HCT116 (cell line): ENCODE data around the gene LRRC46.
A peak's percentile ranks its signal among the peaks of the same experiment; 100 is the strongest.

ENCODE experiments used
- EGR1 ChIP-seq: IDR thresholded peaks from 2 replicates; pipeline ENCODE4 v1.6.1; 2012; ENCODE audit warnings: low read depth
- EZH2 ChIP-seq: fragments of 200-600 bp; sonication (generic); IDR thresholded peaks from 2 replicates; pipeline ENCODE4 v1.6.1; 2017; ENCODE audit warnings: antibody characterized with exemption, mixed run types
- POLR2A ChIP-seq: IDR thresholded peaks from 2 replicates; pipeline ENCODE4 v1.7.0; 2011; ENCODE audit warnings: borderline replicate concordance; ENCODE audit not compliant: insufficient read depth, insufficient read length; ENCODE audit errors: extremely low read depth
- RAD21 ChIP-seq: IDR thresholded peaks from 2 replicates; pipeline ENCODE4 v1.6.1; 2012; ENCODE audit warnings: low read depth, mild to moderate bottlenecking
- SIN3A ChIP-seq: IDR thresholded peaks from 2 replicates; pipeline ENCODE4 v1.6.1; 2012; ENCODE audit warnings: low read depth
- SP1 ChIP-seq: IDR thresholded peaks from 2 replicates; pipeline ENCODE4 v1.6.1; 2012; ENCODE audit warnings: low read depth
- SRF ChIP-seq: IDR thresholded peaks from 2 replicates; pipeline ENCODE4 v1.6.1; 2012; ENCODE audit warnings: low read depth
- TCF7L2 ChIP-seq: IDR thresholded peaks from 2 replicates; pipeline ENCODE4 v1.7.0; 2011; ENCODE audit warnings: borderline replicate concordance, inconsistent platforms; ENCODE audit not compliant: insufficient read depth, insufficient read length; ENCODE audit errors: extremely low read depth
- YY1 ChIP-seq: IDR thresholded peaks from 2 replicates; pipeline ENCODE4 v1.6.1; 2011; ENCODE audit warnings: low read length, low read depth, moderate library complexity, mild to moderate bottlenecking; ENCODE audit not compliant: insufficient replicate concordance; ENCODE audit errors: extremely low read depth
- TF ChIP-seq, protein P1 (sequence below), 3 experiments: fragments of 200-600 bp in 1 of 3; sonication (generic) in 1 of 3; IDR thresholded peaks in 2 of 3; conservative IDR thresholded peaks in 1 of 3; 2 replicates each; pipeline ENCODE4 v1.5.1; 2012 to 2017; ENCODE audit warnings: low read depth in 2 of 3, low read length in 2 of 3, antibody characterized with exemption in 1 of 3, borderline replicate concordance in 1 of 3, control low read depth in 1 of 3, mild to moderate bottlenecking in 1 of 3, mixed read lengths in 1 of 3, mixed run types in 1 of 3, moderate library complexity in 1 of 3; ENCODE audit not compliant: insufficient read depth in 1 of 3
- TF ChIP-seq, protein P2 (sequence below): IDR thresholded peaks from 2 replicates; pipeline ENCODE4 v1.6.1; 2011; ENCODE audit warnings: mild to moderate bottlenecking, low read length, moderate library complexity; ENCODE audit not compliant: insufficient replicate concordance; ENCODE audit errors: extremely low read depth
- TF ChIP-seq, protein P3 (sequence below): IDR thresholded peaks from 2 replicates; pipeline ENCODE4 v1.6.1; 2012; ENCODE audit warnings: low read depth
- TF ChIP-seq, protein P4 (sequence below): IDR thresholded peaks from 2 replicates; pipeline ENCODE4 v1.6.1; 2012

DNA sequence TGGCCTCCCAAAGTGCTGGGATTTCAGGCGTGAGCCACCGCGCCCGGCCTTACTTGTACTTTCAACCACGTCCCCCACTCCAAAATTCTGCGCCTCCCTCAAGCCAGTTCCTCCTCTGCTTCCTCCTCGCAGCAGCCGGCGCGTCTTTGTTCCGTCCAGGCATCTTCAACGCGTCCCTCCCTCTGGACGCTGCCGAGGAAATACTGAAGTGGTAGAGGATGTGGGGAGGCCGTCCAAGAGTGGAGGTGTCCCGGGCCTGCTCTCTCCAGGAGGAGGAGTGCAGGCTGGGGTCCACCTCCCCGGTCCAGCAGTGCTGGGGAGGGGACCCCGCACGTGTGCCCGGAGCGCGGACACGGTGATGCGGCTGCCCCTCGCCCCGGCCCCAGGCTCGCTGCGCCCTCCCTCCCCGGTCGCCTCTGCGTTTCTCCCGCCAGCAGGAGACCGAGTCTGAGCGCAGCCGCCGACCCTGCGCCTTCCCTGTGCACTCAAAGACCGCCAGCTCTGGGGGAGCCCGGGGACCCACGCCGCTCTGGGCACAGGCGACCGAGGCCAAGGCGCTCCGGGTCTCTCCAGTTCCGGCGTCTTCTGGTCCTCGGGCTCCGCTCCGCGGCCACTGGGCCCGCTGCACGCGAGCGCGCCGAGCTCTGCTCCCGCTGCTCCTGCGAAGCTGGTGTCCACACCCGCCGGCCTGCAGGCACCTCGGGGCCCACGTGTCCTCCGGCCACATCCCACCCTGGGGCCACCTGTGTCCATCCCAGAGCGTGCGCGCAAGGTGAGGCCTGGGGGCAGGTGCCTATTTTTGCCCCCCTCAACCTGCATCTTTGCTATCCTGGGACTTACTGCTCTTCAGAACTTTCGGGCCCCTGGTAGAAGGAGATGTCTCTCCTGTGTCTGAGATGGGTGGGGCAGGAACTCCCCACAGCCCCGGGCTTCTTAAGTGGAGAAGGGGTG lies 41.6 kb upstream of the LRRC46 start:
- TF ChIP-seq EGR1 (no peak), YY1 (no peak), POLR2A (no peak), SRF (no peak), EZH2 (no peak), SP1 (no peak), TCF7L2 (no peak), RAD21 (peak; percentile 56), SIN3A (no peak)
- TF ChIP-seq, protein P1, sequence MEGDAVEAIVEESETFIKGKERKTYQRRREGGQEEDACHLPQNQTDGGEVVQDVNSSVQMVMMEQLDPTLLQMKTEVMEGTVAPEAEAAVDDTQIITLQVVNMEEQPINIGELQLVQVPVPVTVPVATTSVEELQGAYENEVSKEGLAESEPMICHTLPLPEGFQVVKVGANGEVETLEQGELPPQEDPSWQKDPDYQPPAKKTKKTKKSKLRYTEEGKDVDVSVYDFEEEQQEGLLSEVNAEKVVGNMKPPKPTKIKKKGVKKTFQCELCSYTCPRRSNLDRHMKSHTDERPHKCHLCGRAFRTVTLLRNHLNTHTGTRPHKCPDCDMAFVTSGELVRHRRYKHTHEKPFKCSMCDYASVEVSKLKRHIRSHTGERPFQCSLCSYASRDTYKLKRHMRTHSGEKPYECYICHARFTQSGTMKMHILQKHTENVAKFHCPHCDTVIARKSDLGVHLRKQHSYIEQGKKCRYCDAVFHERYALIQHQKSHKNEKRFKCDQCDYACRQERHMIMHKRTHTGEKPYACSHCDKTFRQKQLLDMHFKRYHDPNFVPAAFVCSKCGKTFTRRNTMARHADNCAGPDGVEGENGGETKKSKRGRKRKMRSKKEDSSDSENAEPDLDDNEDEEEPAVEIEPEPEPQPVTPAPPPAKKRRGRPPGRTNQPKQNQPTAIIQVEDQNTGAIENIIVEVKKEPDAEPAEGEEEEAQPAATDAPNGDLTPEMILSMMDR (IDR thresholded peaks at IDR 0.05 in 2 of 3, conservative IDR thresholded peaks at IDR 0.05 in 1 of 3; ENCODE audit: borderline replicate concordance in 1 of 3, insufficient read depth in 1 of 3, low read depth in 2 of 3, low read length in 2 of 3), result peak in 2 of 3 experiments; percentile 39 to 42; a peak in 4 of 6 replicates
- TF ChIP-seq, protein P2, sequence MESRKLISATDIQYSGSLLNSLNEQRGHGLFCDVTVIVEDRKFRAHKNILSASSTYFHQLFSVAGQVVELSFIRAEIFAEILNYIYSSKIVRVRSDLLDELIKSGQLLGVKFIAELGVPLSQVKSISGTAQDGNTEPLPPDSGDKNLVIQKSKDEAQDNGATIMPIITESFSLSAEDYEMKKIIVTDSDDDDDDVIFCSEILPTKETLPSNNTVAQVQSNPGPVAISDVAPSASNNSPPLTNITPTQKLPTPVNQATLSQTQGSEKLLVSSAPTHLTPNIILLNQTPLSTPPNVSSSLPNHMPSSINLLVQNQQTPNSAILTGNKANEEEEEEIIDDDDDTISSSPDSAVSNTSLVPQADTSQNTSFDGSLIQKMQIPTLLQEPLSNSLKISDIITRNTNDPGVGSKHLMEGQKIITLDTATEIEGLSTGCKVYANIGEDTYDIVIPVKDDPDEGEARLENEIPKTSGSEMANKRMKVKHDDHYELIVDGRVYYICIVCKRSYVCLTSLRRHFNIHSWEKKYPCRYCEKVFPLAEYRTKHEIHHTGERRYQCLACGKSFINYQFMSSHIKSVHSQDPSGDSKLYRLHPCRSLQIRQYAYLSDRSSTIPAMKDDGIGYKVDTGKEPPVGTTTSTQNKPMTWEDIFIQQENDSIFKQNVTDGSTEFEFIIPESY, result no peak
- TF ChIP-seq, protein P3, sequence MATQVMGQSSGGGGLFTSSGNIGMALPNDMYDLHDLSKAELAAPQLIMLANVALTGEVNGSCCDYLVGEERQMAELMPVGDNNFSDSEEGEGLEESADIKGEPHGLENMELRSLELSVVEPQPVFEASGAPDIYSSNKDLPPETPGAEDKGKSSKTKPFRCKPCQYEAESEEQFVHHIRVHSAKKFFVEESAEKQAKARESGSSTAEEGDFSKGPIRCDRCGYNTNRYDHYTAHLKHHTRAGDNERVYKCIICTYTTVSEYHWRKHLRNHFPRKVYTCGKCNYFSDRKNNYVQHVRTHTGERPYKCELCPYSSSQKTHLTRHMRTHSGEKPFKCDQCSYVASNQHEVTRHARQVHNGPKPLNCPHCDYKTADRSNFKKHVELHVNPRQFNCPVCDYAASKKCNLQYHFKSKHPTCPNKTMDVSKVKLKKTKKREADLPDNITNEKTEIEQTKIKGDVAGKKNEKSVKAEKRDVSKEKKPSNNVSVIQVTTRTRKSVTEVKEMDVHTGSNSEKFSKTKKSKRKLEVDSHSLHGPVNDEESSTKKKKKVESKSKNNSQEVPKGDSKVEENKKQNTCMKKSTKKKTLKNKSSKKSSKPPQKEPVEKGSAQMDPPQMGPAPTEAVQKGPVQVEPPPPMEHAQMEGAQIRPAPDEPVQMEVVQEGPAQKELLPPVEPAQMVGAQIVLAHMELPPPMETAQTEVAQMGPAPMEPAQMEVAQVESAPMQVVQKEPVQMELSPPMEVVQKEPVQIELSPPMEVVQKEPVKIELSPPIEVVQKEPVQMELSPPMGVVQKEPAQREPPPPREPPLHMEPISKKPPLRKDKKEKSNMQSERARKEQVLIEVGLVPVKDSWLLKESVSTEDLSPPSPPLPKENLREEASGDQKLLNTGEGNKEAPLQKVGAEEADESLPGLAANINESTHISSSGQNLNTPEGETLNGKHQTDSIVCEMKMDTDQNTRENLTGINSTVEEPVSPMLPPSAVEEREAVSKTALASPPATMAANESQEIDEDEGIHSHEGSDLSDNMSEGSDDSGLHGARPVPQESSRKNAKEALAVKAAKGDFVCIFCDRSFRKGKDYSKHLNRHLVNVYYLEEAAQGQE, result no peak
- TF ChIP-seq, protein P4, sequence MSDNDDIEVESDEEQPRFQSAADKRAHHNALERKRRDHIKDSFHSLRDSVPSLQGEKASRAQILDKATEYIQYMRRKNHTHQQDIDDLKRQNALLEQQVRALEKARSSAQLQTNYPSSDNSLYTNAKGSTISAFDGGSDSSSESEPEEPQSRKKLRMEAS, result peak; percentile 45; the same call in 1 of the 2 replicates
